Inflammatory macrophage treated with lipopolysaccharide for 4 hours (primary cell): Measurements from ENCODE around the gene FHOD3.

ENCODE experiments used
- DNase-seq: peaks from one replicate; pipeline ENCODE4 v3.0.0-alpha.2; 2020

The FHOD3 gene

GRCh38 chr18:36490897-36491296 is 193.4 kb downstream of the FHOD3 start:
- no peak for DNase-seq

- DNase-seq = no peak
Observed at GRCh38 chr18:36492604-36493329, 195.3 kb downstream of the FHOD3 start.

GRCh38 chr18:36493349-36494159 is 196.0 kb downstream of the FHOD3 start:
- DNase-seq = no peak

GRCh38 chr18:36494160-36494437 is 196.6 kb downstream of the FHOD3 start:
- DNase-seq = no peak

GRCh38 chr18:36496022-36496421 is 198.5 kb downstream of the FHOD3 start:
- DNase-seq = no peak

- DNase-seq = no peak
Observed at GRCh38 chr18:36499938-36500337, 202.4 kb downstream of the FHOD3 start.

- DNase-seq = no peak
Observed at GRCh38 chr18:36501100-36501499, 203.6 kb downstream of the FHOD3 start.

- DNase-seq = no peak
Observed at GRCh38 chr18:36503477-36503876, 206.0 kb downstream of the FHOD3 start.

GRCh38 chr18:36504928-36505327 is 207.4 kb downstream of the FHOD3 start:
- DNase-seq = no peak

GRCh38 chr18:36505665-36506064 is 208.2 kb downstream of the FHOD3 start:
- DNase-seq = no peak

- no peak for DNase-seq
Observed at GRCh38 chr18:36509646-36510197, 212.2 kb downstream of the FHOD3 start.

GRCh38 chr18:36511791-36512352 is 214.4 kb downstream of the FHOD3 start:
- no peak for DNase-seq

- no peak for DNase-seq
Observed at GRCh38 chr18:36513556-36513955, 216.0 kb downstream of the FHOD3 start.

- DNase-seq = no peak
Observed at GRCh38 chr18:36514778-36515177, 217.3 kb downstream of the FHOD3 start.

- no peak for DNase-seq
Observed at GRCh38 chr18:36516258-36516657, 218.7 kb downstream of the FHOD3 start.

GRCh38 chr18:36516726-36517125 is 219.2 kb downstream of the FHOD3 start:
- DNase-seq = no peak

GRCh38 chr18:36518839-36519238 is 221.3 kb downstream of the FHOD3 start:
- no peak for DNase-seq

- no peak for DNase-seq
Observed at GRCh38 chr18:36519358-36519757, 221.8 kb downstream of the FHOD3 start.

GRCh38 chr18:36522509-36522908 is 225.0 kb downstream of the FHOD3 start:
- no peak for DNase-seq

- DNase-seq = no peak
Observed at GRCh38 chr18:36525913-36526312, 228.4 kb downstream of the FHOD3 start.

GRCh38 chr18:36526611-36527010 is 229.1 kb downstream of the FHOD3 start:
- DNase-seq = no peak

- no peak for DNase-seq
Observed at GRCh38 chr18:36527051-36527450, 229.5 kb downstream of the FHOD3 start.

- DNase-seq = no peak
Observed at GRCh38 chr18:36527740-36528455, 230.4 kb downstream of the FHOD3 start.
